ENCODE results near the gene KLB. TPM values are rescaled to one million over a fixed set of nuclear protein-coding genes. Genes with fewer than 3 reads are reported as not detected.

Gene KLB
- total RNA-seq, 6 experiments from 2014 or later: not detected

- Mint-ChIP-seq H3K27ac (no peak overlapping the region), H3K27me3 (ENCODE audit: insufficient read depth) (no peaks in the 10 kb centered on the region; the same call in none of the 2 replicates)
- TF ChIP-seq CTCF (IDR thresholded peaks at IDR 0.05): no peak
These were observed 78.0 kb downstream of the KLB start for GRCh38 chr4:39484582-39485272.

GRCh38 chr4:39486221-39486804, 79.6 kb downstream of the KLB start:
- TF ChIP-seq CTCF (IDR thresholded peaks at IDR 0.05): no peak
- peaks cover 10% of the 10 kb centered on the region for H3K9me3 Mint-ChIP-seq
- H3K36me3 Mint-ChIP-seq (ENCODE audit: low read depth): peaks cover 10% of the 10 kb centered on the region; the same call in 1 of the 2 replicates
- H3K27ac Mint-ChIP-seq: no peak overlapping the region
- H3K4me1 Mint-ChIP-seq (ENCODE audit: low read depth): peaks cover 6% of the 10 kb centered on the region; the same call in 1 of the 2 replicates
- H3K27me3 Mint-ChIP-seq (ENCODE audit: insufficient read depth): no peaks in the 10 kb centered on the region; the same call in none of the 2 replicates
- H3K4me3 Mint-ChIP-seq: no peak overlapping the region
- no peak for DNase-seq

More at GRCh38 chr4:39484582-39485272, 78.0 kb downstream of the KLB start:
- Mint-ChIP-seq H3K36me3 (ENCODE audit: low read depth) (peaks cover 10% of the 10 kb centered on the region; the same call in 1 of the 2 replicates), H3K4me1 (ENCODE audit: low read depth) (peaks cover 6% of the 10 kb centered on the region; the same call in 1 of the 2 replicates), H3K4me3 (no peak overlapping the region), H3K9me3 (peaks cover 10% of the 10 kb centered on the region)
- no peak for DNase-seq

GRCh38 chr4:39490322-39490721, 83.6 kb downstream of the KLB start:
- Mint-ChIP-seq H3K4me3 (no peak overlapping the region), H3K27me3 (ENCODE audit: insufficient read depth) (no peaks in the 10 kb centered on the region), H3K4me1 (ENCODE audit: low read depth) (peaks cover 6% of the 10 kb centered on the region; the same call in 1 of the 2 replicates), H3K27ac (no peak overlapping the region), H3K9me3 (no peaks in the 10 kb centered on the region), H3K36me3 (ENCODE audit: low read depth) (no peaks in the 10 kb centered on the region)
- no peak for DNase-seq
- no peak for TF ChIP-seq CTCF (IDR thresholded peaks at IDR 0.05)

- H3K27me3 Mint-ChIP-seq (ENCODE audit: insufficient read depth): peaks cover 2% of the 10 kb centered on the region; the same call in 1 of the 2 replicates
- TF ChIP-seq CTCF (IDR thresholded peaks at IDR 0.05): no peak
- peaks cover 10% of the 10 kb centered on the region for H3K36me3 Mint-ChIP-seq (ENCODE audit: low read depth)
- no peak overlapping the region for H3K27ac Mint-ChIP-seq
- peaks cover 6% of the 10 kb centered on the region for H3K4me1 Mint-ChIP-seq (ENCODE audit: low read depth)
- no peak overlapping the region for H3K4me3 Mint-ChIP-seq
- DNase-seq: no peak
- no peaks in the 10 kb centered on the region for H3K9me3 Mint-ChIP-seq
These were observed 87.6 kb downstream of the KLB start for GRCh38 chr4:39494354-39494753.

GRCh38 chr4:39495446-39496213, 88.9 kb downstream of the KLB start:
- no peak for DNase-seq
- no peak for TF ChIP-seq CTCF (IDR thresholded peaks at IDR 0.05)
- Mint-ChIP-seq H3K9me3 (no peaks in the 10 kb centered on the region), H3K27me3 (ENCODE audit: insufficient read depth) (peaks cover 2% of the 10 kb centered on the region; the same call in 1 of the 2 replicates), H3K27ac (no peak overlapping the region), H3K4me3 (no peak overlapping the region), H3K4me1 (ENCODE audit: low read depth) (peaks cover 6% of the 10 kb centered on the region), H3K36me3 (ENCODE audit: low read depth) (peaks cover 14% of the 10 kb centered on the region)

Data from HFFc6 (cell line).